GM19372 (cell line): ENCODE results near the gene GJB5.

Source experiments
- ATAC-seq: cut with Tn5 transposase; IDR thresholded peaks from one replicate; pipeline ENCODE4 v1.9.1; 2021; ENCODE audit warnings: mild to moderate bottlenecking, low read depth, moderate library complexity; ENCODE audit not compliant: unreplicated experiment

The GJB5 gene

DNA sequence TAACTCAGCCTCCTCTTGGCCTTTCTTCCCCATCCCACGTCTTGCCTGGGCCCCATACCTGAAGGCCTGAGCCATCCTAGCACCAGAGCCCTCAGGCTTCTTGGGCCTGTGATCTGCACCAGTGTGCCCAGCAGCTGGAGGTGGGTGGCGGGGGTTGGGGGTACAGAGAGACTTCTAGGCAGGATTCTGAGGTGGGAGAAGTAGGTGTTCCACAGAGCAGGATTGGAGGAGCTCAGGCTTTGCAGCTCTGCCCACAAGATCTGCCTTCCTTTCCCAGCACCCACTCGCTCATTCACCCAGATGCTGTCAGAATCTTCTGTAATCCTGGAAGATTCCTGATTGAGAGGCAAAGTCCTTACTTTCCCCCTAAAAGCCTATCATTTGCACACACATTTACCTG is 10.0 kb upstream of the GJB5 start:
- no peak for ATAC-seq

GRCh38 chr1:34745666-34746065 is 9.2 kb upstream of the GJB5 start:
- no peak for ATAC-seq

- no peak for ATAC-seq
These were observed 8.7 kb upstream of the GJB5 start for GRCh38 chr1:34746101-34746500.

- no peak for ATAC-seq
These were observed 7.8 kb upstream of the GJB5 start for GRCh38 chr1:34746785-34747637.

DNA sequence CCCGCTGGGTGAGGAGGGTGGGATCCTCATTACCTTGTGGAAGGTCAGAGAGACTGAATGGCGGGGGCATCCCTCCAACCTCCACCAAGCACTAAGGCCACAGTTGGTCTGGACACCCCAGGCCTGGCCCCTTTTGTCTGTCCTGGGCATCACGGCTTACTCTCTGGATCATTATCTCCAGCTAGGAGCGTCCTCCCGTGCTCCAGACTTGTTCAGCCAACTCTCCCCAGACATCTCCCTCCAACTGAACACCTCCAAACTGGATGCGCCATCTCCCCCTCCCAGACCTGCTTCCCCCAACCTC is 7.3 kb upstream of the GJB5 start:
- no peak for ATAC-seq

GRCh38 chr1:34749992-34750391 is 4.9 kb upstream of the GJB5 start:
- no peak for ATAC-seq

GRCh38 chr1:34750610-34751009 is 4.2 kb upstream of the GJB5 start:
- ATAC-seq: no peak

- no peak for ATAC-seq
These were observed 1.7 kb upstream of the GJB5 start for GRCh38 chr1:34753163-34753562.

- ATAC-seq: no peak
These were observed 1.1 kb downstream of the GJB5 start for GRCh38 chr1:34755961-34756360.

DNA sequence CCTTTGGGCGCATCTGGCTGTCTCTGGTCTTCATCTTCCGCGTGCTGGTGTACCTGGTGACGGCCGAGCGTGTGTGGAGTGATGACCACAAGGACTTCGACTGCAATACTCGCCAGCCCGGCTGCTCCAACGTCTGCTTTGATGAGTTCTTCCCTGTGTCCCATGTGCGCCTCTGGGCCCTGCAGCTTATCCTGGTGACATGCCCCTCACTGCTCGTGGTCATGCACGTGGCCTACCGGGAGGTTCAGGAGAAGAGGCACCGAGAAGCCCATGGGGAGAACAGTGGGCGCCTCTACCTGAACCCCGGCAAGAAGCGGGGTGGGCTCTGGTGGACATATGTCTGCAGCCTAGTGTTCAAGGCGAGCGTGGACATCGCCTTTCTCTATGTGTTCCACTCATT is 2.5 kb downstream of the GJB5 start:
- no peak for ATAC-seq

- no peak for ATAC-seq
These were observed 3.9 kb downstream of the GJB5 start for GRCh38 chr1:34758751-34759150.

DNA sequence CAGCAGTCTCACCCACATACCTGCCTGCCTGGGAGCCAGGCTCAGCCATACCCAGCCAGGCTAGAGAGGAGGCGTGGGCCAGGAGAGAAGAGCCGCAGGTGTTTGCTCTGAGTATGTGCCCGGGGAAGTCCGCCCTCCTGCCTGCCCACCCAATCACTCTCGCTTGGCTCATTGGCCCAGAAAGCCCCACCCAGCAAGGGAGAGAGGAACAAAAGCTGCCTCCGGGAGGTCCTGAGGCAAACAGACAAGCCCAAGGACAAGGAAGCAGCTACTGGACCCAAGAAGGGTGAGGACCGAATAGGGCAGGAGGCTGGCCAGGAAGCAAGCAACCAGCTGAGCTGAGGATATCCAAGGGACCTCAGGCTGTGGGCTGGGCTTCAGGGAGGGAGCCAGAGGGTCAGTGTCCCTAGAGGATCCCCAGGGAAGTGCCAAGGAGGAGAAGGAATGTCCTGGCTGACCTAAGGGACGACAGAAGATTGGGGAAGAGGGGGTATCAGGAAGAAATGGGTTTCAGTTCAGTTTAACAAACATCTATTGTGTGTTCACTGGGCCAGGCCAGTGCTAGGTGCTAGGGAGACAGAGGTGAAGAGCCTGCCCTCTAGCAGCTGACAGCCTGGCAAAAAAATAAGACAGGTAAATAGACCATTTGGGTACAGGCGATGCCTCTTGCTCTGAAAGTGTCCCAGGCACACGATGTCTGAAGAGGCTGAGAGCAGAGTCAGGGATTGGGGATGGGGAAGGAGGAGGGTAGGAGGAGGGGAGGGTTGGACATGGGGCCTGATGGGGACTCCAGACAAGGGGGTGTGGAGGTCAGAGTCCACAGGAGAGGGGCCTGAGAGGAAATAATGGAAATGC is 4.9 kb downstream of the GJB5 start, which contains the start of gene GJB4:
Gene GJB4, plus strand, starts transcription at position 238 of the 855 bp plus-strand sequence. CDS start 1,515 bp downstream, outside the sequence.
- ATAC-seq: no peak

GRCh38 chr1:34761176-34761761 is 6.4 kb downstream of the GJB5 start:
- ATAC-seq: no peak

GRCh38 chr1:34761776-34762307 is 7.0 kb downstream of the GJB5 start:
- ATAC-seq: no peak

DNA sequence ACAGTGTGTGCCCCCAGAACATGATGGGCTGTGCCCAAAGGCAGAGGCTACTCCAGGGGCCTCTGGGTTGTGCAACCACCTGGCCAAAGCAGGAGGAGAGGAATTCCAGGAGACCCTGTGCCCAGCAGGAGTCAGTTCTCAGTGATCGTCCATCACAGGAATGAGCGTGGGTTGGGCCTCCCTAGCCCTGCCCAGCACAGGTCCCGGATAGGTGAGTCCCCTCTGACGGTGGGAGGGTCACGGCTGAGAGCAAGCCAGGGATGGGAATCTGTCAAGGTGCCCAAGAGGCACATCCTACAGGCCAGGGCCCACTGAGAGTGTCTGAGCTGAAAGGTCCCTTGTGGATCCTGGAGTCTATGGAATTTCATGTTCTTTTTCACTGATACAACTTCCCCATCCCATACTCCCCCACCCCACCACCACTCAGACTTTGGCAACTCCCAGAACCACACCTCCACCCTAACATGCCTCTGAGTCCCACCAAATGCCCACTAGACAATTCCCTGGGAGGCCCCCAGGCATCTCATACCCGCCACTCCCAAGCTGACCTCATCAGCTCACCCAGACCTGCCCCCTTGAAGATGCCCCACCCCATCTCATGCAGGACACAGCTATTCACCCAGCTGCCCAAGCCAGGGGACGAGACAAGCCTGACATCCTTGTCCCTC is 7.8 kb downstream of the GJB5 start:
- ATAC-seq: no peak

GRCh38 chr1:34763142-34763781 is 8.4 kb downstream of the GJB5 start:
- no peak for ATAC-seq

GRCh38 chr1:34768856-34769255 is 14.0 kb downstream of the GJB5 start:
- no peak for ATAC-seq

DNA sequence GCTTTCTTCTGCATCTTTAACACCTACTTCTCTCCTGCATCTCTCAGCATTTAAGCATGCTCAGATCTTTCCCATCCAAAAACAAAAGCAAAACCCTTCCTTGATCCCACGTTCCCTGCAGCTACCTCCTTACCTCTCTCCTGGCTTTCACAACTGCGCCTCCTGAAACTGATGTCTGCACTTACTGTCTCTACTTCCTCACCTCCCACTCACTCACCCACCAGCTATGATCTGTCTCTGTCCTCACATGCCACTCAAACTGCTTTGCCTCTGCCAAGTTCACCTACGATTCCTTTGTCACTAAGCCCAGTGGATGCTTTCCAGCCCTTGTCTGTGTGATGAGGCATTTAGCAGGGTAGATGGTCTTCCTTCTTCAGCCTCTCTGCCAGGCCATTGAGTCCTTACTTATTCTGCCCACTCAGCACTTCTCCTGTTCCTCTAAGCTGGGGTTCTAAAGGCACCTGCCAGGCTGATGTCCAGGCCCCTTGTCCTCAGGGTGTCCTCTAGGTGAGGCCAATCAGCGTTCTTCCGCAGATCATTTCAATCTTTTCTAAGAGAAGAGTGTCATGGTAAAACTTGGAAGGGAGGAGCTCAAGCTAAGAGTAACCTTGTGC is 16.2 kb downstream of the GJB5 start:
- no peak for ATAC-seq

DNA sequence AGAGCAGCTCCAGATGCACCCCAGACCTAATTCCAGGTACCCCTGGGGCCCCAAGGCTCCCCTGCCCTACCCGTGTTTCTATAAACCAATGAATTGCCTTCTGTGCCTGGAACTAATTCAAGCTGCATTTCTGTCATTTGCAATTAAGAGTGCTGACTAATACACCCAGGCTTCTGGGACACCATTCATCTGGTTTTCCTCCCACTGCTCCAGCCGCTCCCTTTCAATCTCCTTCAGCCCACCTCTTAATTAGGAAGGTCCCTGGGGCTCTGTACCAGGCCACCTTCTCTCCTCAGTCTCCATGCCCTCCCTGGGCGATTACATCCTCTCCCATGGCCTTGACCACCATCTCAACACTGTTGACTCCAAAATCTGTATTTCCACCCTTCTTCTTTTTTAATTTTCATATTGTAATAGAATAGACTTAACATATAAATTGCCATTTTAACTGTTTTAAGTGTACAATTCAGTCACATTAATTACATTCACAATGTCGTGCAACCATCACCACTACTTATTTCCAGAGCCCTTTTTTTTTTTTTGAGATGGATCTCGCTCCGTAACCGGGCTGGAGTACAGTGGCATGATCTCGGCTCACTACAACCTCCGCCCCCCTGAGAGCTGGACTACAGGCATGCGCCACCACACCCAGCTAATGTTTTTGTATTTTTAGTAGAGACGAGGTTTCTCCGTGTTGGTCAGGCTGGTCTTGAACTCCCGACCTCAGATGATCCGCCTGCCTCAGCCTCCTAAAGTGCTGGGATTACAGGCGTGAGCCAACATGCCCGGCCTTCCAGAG is 16.9 kb downstream of the GJB5 start:
- ATAC-seq: no peak
